GM18907 (cell line): ENCODE results near the gene GPC6.

Experiments used
- ATAC-seq: cut with Tn5 transposase; IDR thresholded peaks from one replicate; pipeline ENCODE4 v1.9.1; 2021; ENCODE audit warnings: mild to moderate bottlenecking, moderate library complexity; ENCODE audit not compliant: unreplicated experiment

GPC6 gene

GRCh38 chr13:93767180-93767916 is 540.7 kb downstream of the GPC6 start:
- ATAC-seq: no peak

- no peak for ATAC-seq
These were observed 541.4 kb downstream of the GPC6 start for GRCh38 chr13:93767917-93768409.

GRCh38 chr13:93769101-93769500 is 542.5 kb downstream of the GPC6 start:
- ATAC-seq: no peak

GRCh38 chr13:93769607-93770006 is 543.0 kb downstream of the GPC6 start:
- no peak for ATAC-seq

GRCh38 chr13:93771227-93771626 is 544.6 kb downstream of the GPC6 start:
- ATAC-seq: no peak

GRCh38 chr13:93771782-93772181 is 545.2 kb downstream of the GPC6 start:
- no peak for ATAC-seq

GRCh38 chr13:93774506-93774905 is 547.9 kb downstream of the GPC6 start:
- no peak for ATAC-seq

- no peak for ATAC-seq
These were observed 548.4 kb downstream of the GPC6 start for GRCh38 chr13:93775027-93775426.

- no peak for ATAC-seq
These were observed 549.0 kb downstream of the GPC6 start for GRCh38 chr13:93775507-93776108.

GRCh38 chr13:93776936-93777335 is 550.3 kb downstream of the GPC6 start:
- ATAC-seq: no peak

- ATAC-seq: no peak
These were observed 550.9 kb downstream of the GPC6 start for GRCh38 chr13:93777504-93777903.

GRCh38 chr13:93778548-93778947 is 551.9 kb downstream of the GPC6 start:
- no peak for ATAC-seq

GRCh38 chr13:93784191-93784590 is 557.6 kb downstream of the GPC6 start:
- no peak for ATAC-seq

- ATAC-seq: no peak
These were observed 560.4 kb downstream of the GPC6 start for GRCh38 chr13:93786846-93787489.

GRCh38 chr13:93788456-93788855 is 561.8 kb downstream of the GPC6 start:
- no peak for ATAC-seq

GRCh38 chr13:93789058-93789457 is 562.5 kb downstream of the GPC6 start:
- no peak for ATAC-seq

- peak; percentile 89 for ATAC-seq
These were observed 567.7 kb downstream of the GPC6 start for GRCh38 chr13:93794197-93794885.

GRCh38 chr13:93797463-93797862 is 570.9 kb downstream of the GPC6 start:
- ATAC-seq: no peak

- no peak for ATAC-seq
These were observed 573.7 kb downstream of the GPC6 start for GRCh38 chr13:93800342-93800741.

- no peak for ATAC-seq
These were observed 579.1 kb downstream of the GPC6 start for GRCh38 chr13:93805736-93806135.

- ATAC-seq: no peak
These were observed 580.3 kb downstream of the GPC6 start for GRCh38 chr13:93806861-93807260.
